CD4-positive, alpha-beta T cell (primary cell): ENCODE results near the gene SPATA13. TPM values are rescaled to one million over a fixed set of nuclear protein-coding genes. Genes with fewer than 3 reads are reported as not detected.

Experiments used
- ATAC-seq: fragments of 200-7000 bp; cut with Tn5 transposase; one replicate; pipeline ENCODE4 v1.10.0; 2022; ENCODE audit warnings: mild to moderate bottlenecking; ENCODE audit not compliant: poor library complexity
- CTCF ChIA-PET: fragments of 350-600 bp; sonication (Branson Sonifier 250); formaldehyde crosslinking; loops from one replicate; lab custom pipeline; 2021; ENCODE audit warnings: antibody characterized with exemption, inconsistent platforms; lab: Charles Lee
- POLR2A ChIA-PET: fragments of 350-600 bp; sonication (Branson Sonifier 250); formaldehyde crosslinking; loops from one replicate; lab custom pipeline; 2021; ENCODE audit warnings: antibody characterized with exemption, inconsistent platforms; lab: Charles Lee
- DNase-seq, 14 experiments: peaks; one replicate each; pipeline ENCODE4 v3.0.0-alpha.2; 2013 to 2020; ENCODE audit warnings: mixed read lengths in 2 of 14
- H3K27ac ChIP-seq, 2 donors: one replicate each; pipeline versions ENCODE4 v1.5.1 to v1.7.0; 2013; ENCODE audit warnings: low read length in 2 of 2, low read depth in 1 of 2, mild to moderate bottlenecking in 1 of 2
- H3K27me3 ChIP-seq, 2 experiments: 1 replicate in 1 of 2; 2 replicates in 1 of 2; pipeline versions ENCODE4 v1.6.1 to v1.7.0; 2013; ENCODE audit warnings: low read length in 2 of 2, control low read depth in 1 of 2, mild to moderate bottlenecking in 1 of 2, moderate library complexity in 1 of 2; ENCODE audit not compliant: insufficient read depth in 2 of 2, control insufficient read depth in 1 of 2
- H3K36me3 ChIP-seq: one replicate; pipeline ENCODE4 v1.6.1; 2013; ENCODE audit warnings: low read length, control low read depth; ENCODE audit not compliant: insufficient read depth
- H3K4me1 ChIP-seq: one replicate; pipeline ENCODE4 v1.6.1; 2013; ENCODE audit warnings: low read length, control low read depth; ENCODE audit not compliant: insufficient read depth
- H3K4me3 ChIP-seq: one replicate; pipeline ENCODE4 v1.5.1; 2013; ENCODE audit warnings: mild to moderate bottlenecking, low read length, moderate library complexity
- H3K9me3 ChIP-seq, 2 experiments: 1 replicate in 1 of 2; 2 replicates in 1 of 2; pipeline versions ENCODE4 v1.6.1 to v1.7.0; 2013; ENCODE audit warnings: low read length in 2 of 2, mild to moderate bottlenecking in 2 of 2, control low read depth in 1 of 2, moderate library complexity in 1 of 2; ENCODE audit not compliant: control insufficient read depth in 1 of 2, insufficient read depth in 1 of 2
- H3K27ac Mint-ChIP-seq: one replicate; pipeline ENCODE4 v1.8.0; 2020; ENCODE audit warnings: mixed read lengths
- H3K27me3 Mint-ChIP-seq: one replicate; pipeline ENCODE4 v1.8.0; 2021; ENCODE audit warnings: mixed read lengths
- H3K36me3 Mint-ChIP-seq: one replicate; pipeline ENCODE4 v1.8.0; 2021; ENCODE audit warnings: low read depth, mixed read lengths
- H3K4me1 Mint-ChIP-seq: one replicate; pipeline ENCODE4 v1.8.0; 2021; ENCODE audit warnings: low read depth, mixed read lengths
- H3K4me3 Mint-ChIP-seq: one replicate; pipeline ENCODE4 v1.8.0; 2020; ENCODE audit warnings: mild to moderate bottlenecking, mixed read lengths
- H3K9me3 Mint-ChIP-seq: one replicate; pipeline ENCODE4 v1.8.0; 2020; ENCODE audit warnings: mixed read lengths
- CTCF ChIP-seq: fragments of 200-600 bp; IDR thresholded peaks from one replicate; pipeline ENCODE4 v1.8.0; 2022; ENCODE audit warnings: antibody characterized with exemption, mild to moderate bottlenecking
- intact Hi-C, 2 experiments: fragments of 100-400 bp; cut with DNase I in 1 of 2; cut with micrococcal nuclease in 1 of 2; formaldehyde crosslinking; loops; one replicate each; pipeline versions ENCODE4 v1.15.1 to v1.9.0; 2023 to 2025; cut with DNase I, micrococcal nuclease
- total RNA-seq, 174 experiments: library from RNA in 2 of 174; stranded (reverse) in 2 of 174; gene quantifications; one replicate each; pipeline ENCODE4 v1.2.3 and lab custom pipeline; 2021 to 2026

Gene SPATA13
- total RNA-seq, 2 experiments from 2014 or later = 87.7 to 94.6 TPM

- intact Hi-C loops = loop anchor here in 1 of 2 experiments (5.0 kb wide), 4 partner anchors 55 to 785 kb away; no protein-coding TSS in a partner anchor
- Histone ChIP-seq H3K4me1 (peaks cover 18% of the 10 kb centered on the region), H3K36me3 (no peaks in the 10 kb centered on the region), H3K27ac (no peak overlapping the region), H3K27me3 (no peaks in the 10 kb centered on the region), H3K9me3 (no peaks in the 10 kb centered on the region), H3K4me3 (no peak overlapping the region)
- Mint-ChIP-seq H3K27me3 (no peaks in the 10 kb centered on the region), H3K9me3 (no peaks in the 10 kb centered on the region), H3K4me3 (peak overlapping the region; percentile 90), H3K36me3 (no peaks in the 10 kb centered on the region), H3K27ac (no peak overlapping the region), H3K4me1 (peaks cover 14% of the 10 kb centered on the region)
- POLR2A ChIA-PET = no interaction called here
- DNase-seq = no peak
- TF ChIP-seq CTCF = no peak
- ATAC-seq = no peak
- CTCF ChIA-PET = no interaction called here
These were observed 2.1 kb downstream of the SPATA13 start for GRCh38 chr13:24162604-24163003.

- H3K27ac ChIP-seq = no peak overlapping the region
- Mint-ChIP-seq H3K4me1 (peaks cover 14% of the 10 kb centered on the region), H3K9me3 (no peaks in the 10 kb centered on the region), H3K36me3 (no peaks in the 10 kb centered on the region), H3K27me3 (no peaks in the 10 kb centered on the region), H3K27ac (no peak overlapping the region), H3K4me3 (no peak overlapping the region)
- no peak for TF ChIP-seq CTCF
- CTCF ChIA-PET = no interaction called here
- H3K36me3 ChIP-seq = no peaks in the 10 kb centered on the region
- no peaks in the 10 kb centered on the region for H3K27me3 ChIP-seq
- peaks cover 10% of the 10 kb centered on the region for H3K4me1 ChIP-seq
- DNase-seq (no peak), ATAC-seq (no peak)
- intact Hi-C loops = no loop called here
- no peak overlapping the region for H3K4me3 ChIP-seq
- no peaks in the 10 kb centered on the region for H3K9me3 ChIP-seq
- POLR2A ChIA-PET = interaction anchor here (0.5 kb wide), 1 partner anchor 62 kb away, joined by 3 read pairs; no protein-coding TSS in a partner anchor
These were observed 5.2 kb downstream of the SPATA13 start for GRCh38 chr13:24165746-24166145.

- intact Hi-C loops = no loop called here
- Mint-ChIP-seq H3K27me3 (no peaks in the 10 kb centered on the region), H3K4me3 (no peak overlapping the region), H3K36me3 (no peaks in the 10 kb centered on the region), H3K4me1 (peaks cover 9% of the 10 kb centered on the region), H3K9me3 (no peaks in the 10 kb centered on the region), H3K27ac (no peak overlapping the region)
- no peak for DNase-seq
- H3K27ac ChIP-seq = no peak overlapping the region
- H3K27me3 ChIP-seq = no peaks in the 10 kb centered on the region
- ATAC-seq = no peak
- H3K4me3 ChIP-seq = no peak overlapping the region
- H3K9me3 ChIP-seq = no peaks in the 10 kb centered on the region
- TF ChIP-seq CTCF = no peak
- H3K4me1 ChIP-seq = peaks cover 4% of the 10 kb centered on the region
- CTCF ChIA-PET = no interaction called here
- POLR2A ChIA-PET = no interaction called here
- no peaks in the 10 kb centered on the region for H3K36me3 ChIP-seq
These were observed 6.0 kb downstream of the SPATA13 start for GRCh38 chr13:24166561-24166960.
